ENCODE results near the gene ARRB1. TPM values are rescaled to one million over a fixed set of nuclear protein-coding genes. Genes with fewer than 3 reads are reported as not detected.
A peak's percentile ranks its signal among the peaks of the same experiment; 100 is the strongest.

The ARRB1 gene
- total RNA-seq, 1 donor from 2014 or later = 32.8 TPM

DNA sequence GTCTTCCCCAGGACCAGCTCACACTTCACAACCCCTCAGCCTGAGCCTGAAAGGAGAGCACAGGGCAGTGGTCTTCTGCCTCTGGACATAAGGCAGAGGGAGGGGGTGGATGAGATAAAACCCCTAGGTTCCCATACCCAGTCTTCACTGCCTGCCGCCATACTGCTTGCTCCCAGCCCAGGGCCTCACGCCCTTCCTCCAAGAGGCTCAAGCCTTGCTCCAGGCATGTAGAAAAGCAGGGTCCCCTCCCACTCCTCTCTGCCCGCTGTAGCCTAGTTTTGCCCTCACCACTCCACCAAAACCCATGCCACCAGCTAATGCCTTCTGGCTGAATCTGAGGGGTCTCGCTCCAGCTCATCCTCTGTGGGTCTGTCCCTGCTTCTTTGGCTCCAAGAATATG lies 5.2 kb downstream of the ARRB1 start:
- Mint-ChIP-seq H3K27ac (peak overlapping the region; percentile 30), H3K4me3 (peak overlapping the region; percentile 23)

DNA sequence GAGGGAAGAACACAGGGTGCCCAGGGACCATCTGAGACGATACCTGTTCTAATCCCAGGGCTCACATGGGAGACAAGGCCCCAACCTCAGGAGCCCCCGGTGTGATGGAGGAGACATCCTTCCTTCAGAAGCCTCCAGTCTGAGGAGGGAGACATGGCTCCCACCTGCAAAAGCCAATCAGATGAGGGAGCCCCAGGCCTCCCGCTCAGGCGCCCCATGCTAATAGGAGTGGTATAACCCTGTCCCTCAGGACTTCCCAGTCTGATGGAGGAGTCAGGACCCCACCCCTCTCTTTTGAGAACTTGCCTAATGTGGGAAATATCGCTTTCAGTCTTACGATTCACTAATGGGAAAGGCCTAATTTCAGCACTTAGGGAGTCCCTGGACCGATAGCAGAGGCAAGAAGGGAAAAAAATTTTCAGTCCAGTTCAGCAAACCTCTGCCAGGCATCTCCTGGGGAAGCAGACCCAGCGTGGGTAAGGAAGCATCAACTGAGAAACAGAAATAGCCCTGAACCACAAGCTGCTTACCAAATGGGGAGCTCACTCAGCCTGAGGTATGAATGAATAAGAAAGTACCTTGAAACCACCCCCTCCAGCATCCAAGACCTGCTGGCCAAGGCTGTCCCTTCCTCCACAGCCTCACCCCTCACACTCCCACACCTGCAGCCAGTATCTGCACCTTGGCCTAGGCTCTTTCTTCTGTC lies 5.9 kb downstream of the ARRB1 start:
- Mint-ChIP-seq H3K27me3 (no peaks in the 10 kb centered on the region), H3K4me1 (ENCODE audit: unreplicated experiment) (peaks cover 68% of the 10 kb centered on the region), H3K9me3 (no peaks in the 10 kb centered on the region), H3K36me3 (no peaks in the 10 kb centered on the region), H3K27ac (peak overlapping the region; percentile 30), H3K4me3 (peak overlapping the region; percentile 23)
- TF ChIP-seq, protein P1, sequence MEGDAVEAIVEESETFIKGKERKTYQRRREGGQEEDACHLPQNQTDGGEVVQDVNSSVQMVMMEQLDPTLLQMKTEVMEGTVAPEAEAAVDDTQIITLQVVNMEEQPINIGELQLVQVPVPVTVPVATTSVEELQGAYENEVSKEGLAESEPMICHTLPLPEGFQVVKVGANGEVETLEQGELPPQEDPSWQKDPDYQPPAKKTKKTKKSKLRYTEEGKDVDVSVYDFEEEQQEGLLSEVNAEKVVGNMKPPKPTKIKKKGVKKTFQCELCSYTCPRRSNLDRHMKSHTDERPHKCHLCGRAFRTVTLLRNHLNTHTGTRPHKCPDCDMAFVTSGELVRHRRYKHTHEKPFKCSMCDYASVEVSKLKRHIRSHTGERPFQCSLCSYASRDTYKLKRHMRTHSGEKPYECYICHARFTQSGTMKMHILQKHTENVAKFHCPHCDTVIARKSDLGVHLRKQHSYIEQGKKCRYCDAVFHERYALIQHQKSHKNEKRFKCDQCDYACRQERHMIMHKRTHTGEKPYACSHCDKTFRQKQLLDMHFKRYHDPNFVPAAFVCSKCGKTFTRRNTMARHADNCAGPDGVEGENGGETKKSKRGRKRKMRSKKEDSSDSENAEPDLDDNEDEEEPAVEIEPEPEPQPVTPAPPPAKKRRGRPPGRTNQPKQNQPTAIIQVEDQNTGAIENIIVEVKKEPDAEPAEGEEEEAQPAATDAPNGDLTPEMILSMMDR (conservative IDR thresholded peaks at IDR 0.05) = no peak
- no peak for DNase-seq (ENCODE audit: extremely low spot score, unreplicated experiment)

More for the DNA sequence above, 5.2 kb downstream of the ARRB1 start:
- TF ChIP-seq, protein P1 (conservative IDR thresholded peaks at IDR 0.05) = no peak
- Mint-ChIP-seq H3K4me1 (ENCODE audit: unreplicated experiment) (peaks cover 66% of the 10 kb centered on the region), H3K36me3 (no peaks in the 10 kb centered on the region), H3K9me3 (no peaks in the 10 kb centered on the region), H3K27me3 (peaks cover 2% of the 10 kb centered on the region)
- no peak for DNase-seq (ENCODE audit: extremely low spot score, unreplicated experiment)

DNA sequence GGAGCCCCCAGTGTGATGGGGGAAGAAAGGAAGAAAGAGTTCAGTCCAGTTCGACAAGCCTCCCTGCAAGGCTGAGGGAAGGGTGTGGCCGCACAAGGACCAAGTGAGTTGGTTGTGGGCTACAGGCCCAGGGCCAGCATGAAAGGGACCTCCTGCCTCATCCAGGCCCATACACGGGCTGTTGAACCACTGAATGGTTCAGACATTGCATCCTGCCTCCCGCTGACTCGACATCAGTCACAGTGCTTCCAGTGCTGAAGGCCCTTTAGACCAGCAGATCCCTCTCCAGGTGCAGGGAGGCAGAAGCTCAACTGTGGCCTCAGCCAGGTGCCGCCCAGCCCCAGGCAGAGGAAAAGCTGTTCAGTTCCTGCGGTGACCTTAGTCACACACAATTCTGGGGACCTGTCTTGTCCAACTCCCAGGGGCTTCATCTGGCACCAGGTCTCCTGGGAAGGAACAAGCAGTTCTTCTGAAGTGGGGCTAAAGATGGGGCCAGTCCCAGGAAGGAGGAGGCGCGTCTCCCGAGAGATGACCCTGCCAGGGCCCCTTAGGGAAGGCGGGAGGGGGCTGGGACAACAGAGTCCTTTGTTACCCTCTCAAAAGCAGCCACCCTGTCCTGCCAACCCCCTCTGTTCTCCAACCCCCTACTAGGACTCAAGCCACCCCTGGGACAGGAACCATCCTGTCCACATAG lies 6.6 kb downstream of the ARRB1 start:
- DNase-seq (ENCODE audit: extremely low spot score, unreplicated experiment) = no peak
- peak overlapping the region; percentile 23 for H3K27ac Mint-ChIP-seq
- no peaks in the 10 kb centered on the region for H3K36me3 Mint-ChIP-seq
- H3K27me3 Mint-ChIP-seq = no peaks in the 10 kb centered on the region
- TF ChIP-seq, protein P1 (conservative IDR thresholded peaks at IDR 0.05) = no peak
- no peaks in the 10 kb centered on the region for H3K9me3 Mint-ChIP-seq
- peaks cover 70% of the 10 kb centered on the region for H3K4me1 Mint-ChIP-seq (ENCODE audit: unreplicated experiment)
- no peak overlapping the region for H3K4me3 Mint-ChIP-seq

DNA sequence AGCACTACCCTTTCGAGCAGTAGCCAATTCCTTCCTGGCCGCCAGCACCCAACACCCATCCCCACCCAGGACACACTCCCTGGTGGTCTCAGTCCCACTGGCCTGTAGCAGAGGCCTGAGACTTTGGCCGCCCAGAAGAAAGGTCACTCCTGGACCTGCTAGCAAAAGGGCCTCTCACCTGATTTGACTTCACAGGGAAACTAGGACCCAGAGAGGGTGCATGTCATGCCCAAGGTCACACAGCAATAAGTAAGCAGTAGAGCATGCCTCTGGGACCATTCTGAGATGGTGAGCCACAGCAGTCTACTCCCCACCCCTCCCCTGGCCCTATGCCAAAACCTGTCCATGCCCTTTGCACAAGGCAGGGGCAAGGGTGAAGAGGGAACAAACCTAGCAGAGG lies 7.3 kb downstream of the ARRB1 start:
- Mint-ChIP-seq H3K4me1 (ENCODE audit: unreplicated experiment) (peaks cover 71% of the 10 kb centered on the region), H3K36me3 (no peaks in the 10 kb centered on the region), H3K4me3 (no peak overlapping the region), H3K9me3 (no peaks in the 10 kb centered on the region), H3K27me3 (no peaks in the 10 kb centered on the region), H3K27ac (peak overlapping the region; percentile 77)
- DNase-seq (ENCODE audit: extremely low spot score, unreplicated experiment) = no peak
- TF ChIP-seq, protein P1 (conservative IDR thresholded peaks at IDR 0.05) = no peak

DNA sequence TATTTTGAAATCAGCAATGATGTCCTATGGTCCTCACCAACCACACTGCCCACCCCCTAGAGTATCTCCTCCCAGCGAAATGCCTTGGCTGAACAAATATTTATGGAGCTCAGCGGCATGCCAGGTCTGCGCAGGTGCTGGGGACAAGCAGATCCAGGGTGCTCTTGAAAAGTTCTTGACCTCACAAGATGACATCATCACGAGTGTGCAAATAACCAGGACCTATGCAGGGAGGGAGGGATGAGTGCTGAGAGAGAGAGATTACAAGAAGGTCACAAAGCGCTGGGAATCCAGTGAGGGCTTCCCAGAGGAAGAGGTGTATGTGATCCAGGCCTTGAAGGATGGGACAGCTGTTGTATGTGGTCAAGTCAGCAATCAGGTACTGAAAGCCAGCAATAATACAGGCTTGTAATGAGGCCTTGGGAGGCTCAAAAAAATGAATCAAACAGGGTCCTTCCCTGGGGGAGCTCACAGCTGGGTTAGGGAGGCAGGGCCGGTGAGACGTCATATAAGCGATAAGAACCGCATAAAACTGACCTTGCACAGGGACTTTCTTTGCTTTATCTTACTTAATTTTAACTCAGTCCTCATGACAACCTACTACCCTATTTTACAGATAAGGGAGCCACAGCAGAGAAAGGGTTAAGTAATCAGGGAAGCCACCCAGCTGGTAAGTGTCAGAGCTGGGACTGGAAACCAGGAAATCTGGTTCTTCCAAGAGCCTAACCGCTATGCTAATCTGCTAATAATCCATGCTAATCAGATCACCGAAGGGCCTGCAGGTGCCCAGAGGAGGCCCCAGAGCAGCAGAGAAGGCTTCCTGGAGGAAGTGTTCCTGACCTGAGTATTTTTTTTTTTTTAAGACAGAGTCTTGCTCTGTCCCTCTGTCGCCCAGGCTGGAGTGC lies 8.2 kb downstream of the ARRB1 start:
- peak overlapping the region; percentile 55 for H3K4me3 Mint-ChIP-seq
- TF ChIP-seq, protein P1 (conservative IDR thresholded peaks at IDR 0.05) = no peak
- H3K27ac Mint-ChIP-seq = peak overlapping the region; percentile 77
- H3K4me1 Mint-ChIP-seq (ENCODE audit: unreplicated experiment) = peaks cover 70% of the 10 kb centered on the region
- no peaks in the 10 kb centered on the region for H3K36me3 Mint-ChIP-seq
- H3K9me3 Mint-ChIP-seq = no peaks in the 10 kb centered on the region
- no peak for DNase-seq (ENCODE audit: extremely low spot score, unreplicated experiment)
- no peaks in the 10 kb centered on the region for H3K27me3 Mint-ChIP-seq
